ENCODE measurements around the gene USP10.

DNA sequence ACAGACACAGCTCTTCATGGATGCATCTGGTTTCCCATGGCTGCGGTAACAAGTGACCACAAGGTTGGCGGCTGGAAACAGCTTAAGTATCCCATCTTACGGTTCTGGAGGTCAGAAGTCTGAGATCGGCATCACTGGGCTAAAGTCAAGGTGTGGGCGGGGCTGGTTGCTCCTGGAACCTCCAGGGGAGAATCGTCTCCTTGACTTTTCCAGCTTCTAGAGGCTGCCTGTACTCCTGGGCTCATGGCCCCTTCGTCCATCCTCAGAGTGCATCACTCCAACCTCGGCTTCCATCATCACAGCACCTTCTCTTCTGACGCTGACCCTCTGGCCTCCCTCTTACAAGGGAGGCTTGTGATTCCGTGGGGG, 107.1 kb downstream of the USP10 start:
- TF ChIP-seq, protein P1, sequence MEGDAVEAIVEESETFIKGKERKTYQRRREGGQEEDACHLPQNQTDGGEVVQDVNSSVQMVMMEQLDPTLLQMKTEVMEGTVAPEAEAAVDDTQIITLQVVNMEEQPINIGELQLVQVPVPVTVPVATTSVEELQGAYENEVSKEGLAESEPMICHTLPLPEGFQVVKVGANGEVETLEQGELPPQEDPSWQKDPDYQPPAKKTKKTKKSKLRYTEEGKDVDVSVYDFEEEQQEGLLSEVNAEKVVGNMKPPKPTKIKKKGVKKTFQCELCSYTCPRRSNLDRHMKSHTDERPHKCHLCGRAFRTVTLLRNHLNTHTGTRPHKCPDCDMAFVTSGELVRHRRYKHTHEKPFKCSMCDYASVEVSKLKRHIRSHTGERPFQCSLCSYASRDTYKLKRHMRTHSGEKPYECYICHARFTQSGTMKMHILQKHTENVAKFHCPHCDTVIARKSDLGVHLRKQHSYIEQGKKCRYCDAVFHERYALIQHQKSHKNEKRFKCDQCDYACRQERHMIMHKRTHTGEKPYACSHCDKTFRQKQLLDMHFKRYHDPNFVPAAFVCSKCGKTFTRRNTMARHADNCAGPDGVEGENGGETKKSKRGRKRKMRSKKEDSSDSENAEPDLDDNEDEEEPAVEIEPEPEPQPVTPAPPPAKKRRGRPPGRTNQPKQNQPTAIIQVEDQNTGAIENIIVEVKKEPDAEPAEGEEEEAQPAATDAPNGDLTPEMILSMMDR (IDR thresholded peaks at IDR 0.05; ENCODE audit: low read depth, low read length, missing input control) = no peak
- TF ChIP-seq, protein P2, sequence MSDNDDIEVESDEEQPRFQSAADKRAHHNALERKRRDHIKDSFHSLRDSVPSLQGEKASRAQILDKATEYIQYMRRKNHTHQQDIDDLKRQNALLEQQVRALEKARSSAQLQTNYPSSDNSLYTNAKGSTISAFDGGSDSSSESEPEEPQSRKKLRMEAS (IDR thresholded peaks at IDR 0.05) = no peak
- no peak for TF ChIP-seq FOXA2 (IDR thresholded peaks at IDR 0.05)
- TF ChIP-seq SP1 (IDR thresholded peaks at IDR 0.05) = no peak
- TF ChIP-seq EGR1 (IDR thresholded peaks at IDR 0.05; ENCODE audit: low read depth in 2 of 2) = no peak
- no peak for TF ChIP-seq GABPA (IDR thresholded peaks at IDR 0.05 in 1 of 2, conservative IDR thresholded peaks at IDR 0.05 in 1 of 2)
- TF ChIP-seq FOXA1 (IDR thresholded peaks at IDR 0.05) = no peak
- TF ChIP-seq, protein P3, sequence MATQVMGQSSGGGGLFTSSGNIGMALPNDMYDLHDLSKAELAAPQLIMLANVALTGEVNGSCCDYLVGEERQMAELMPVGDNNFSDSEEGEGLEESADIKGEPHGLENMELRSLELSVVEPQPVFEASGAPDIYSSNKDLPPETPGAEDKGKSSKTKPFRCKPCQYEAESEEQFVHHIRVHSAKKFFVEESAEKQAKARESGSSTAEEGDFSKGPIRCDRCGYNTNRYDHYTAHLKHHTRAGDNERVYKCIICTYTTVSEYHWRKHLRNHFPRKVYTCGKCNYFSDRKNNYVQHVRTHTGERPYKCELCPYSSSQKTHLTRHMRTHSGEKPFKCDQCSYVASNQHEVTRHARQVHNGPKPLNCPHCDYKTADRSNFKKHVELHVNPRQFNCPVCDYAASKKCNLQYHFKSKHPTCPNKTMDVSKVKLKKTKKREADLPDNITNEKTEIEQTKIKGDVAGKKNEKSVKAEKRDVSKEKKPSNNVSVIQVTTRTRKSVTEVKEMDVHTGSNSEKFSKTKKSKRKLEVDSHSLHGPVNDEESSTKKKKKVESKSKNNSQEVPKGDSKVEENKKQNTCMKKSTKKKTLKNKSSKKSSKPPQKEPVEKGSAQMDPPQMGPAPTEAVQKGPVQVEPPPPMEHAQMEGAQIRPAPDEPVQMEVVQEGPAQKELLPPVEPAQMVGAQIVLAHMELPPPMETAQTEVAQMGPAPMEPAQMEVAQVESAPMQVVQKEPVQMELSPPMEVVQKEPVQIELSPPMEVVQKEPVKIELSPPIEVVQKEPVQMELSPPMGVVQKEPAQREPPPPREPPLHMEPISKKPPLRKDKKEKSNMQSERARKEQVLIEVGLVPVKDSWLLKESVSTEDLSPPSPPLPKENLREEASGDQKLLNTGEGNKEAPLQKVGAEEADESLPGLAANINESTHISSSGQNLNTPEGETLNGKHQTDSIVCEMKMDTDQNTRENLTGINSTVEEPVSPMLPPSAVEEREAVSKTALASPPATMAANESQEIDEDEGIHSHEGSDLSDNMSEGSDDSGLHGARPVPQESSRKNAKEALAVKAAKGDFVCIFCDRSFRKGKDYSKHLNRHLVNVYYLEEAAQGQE (IDR thresholded peaks at IDR 0.05) = no peak
- no peak for TF ChIP-seq RAD21 (IDR thresholded peaks at IDR 0.05)

Data from liver (tissue), 3 donors.